GM23338 (cell line): ENCODE data around the gene NXPH3. TPM values are rescaled to one million over a fixed set of nuclear protein-coding genes. Genes with fewer than 3 reads are reported as not detected.

Source experiments
- ATAC-seq: fragments of 200-7000 bp; cut with Tn5 transposase; 3 replicates; pipeline ENCODE4 v1.9.1; 2020
- DNase-seq: peaks from one replicate; pipeline ENCODE4 v3.0.0-alpha.2; 2015; ENCODE audit warnings: low spot score
- H2AFZ ChIP-seq: fragments of 200-600 bp; sonication (generic); 2 replicates; pipeline ENCODE4 v1.8.0; 2016; ENCODE audit warnings: antibody characterized with exemption, mild to moderate bottlenecking, moderate library complexity
- H3F3A ChIP-seq: fragments of 200-600 bp; sonication (generic); replicated peaks from 2 replicates; pipeline ENCODE4 v1.8.0; 2017; ENCODE audit warnings: antibody characterized with exemption, mixed run types, low read depth
- H3K27ac ChIP-seq: fragments of 200-600 bp; sonication (generic); 2 replicates; pipeline ENCODE4 v1.6.1; 2016; ENCODE audit warnings: low read depth
- H3K27me3 ChIP-seq: fragments of 200-600 bp; sonication (generic); 2 replicates; pipeline ENCODE4 v1.8.0; 2016; ENCODE audit warnings: mild to moderate bottlenecking, mixed run types, moderate library complexity; ENCODE audit not compliant: insufficient read depth
- H3K36me3 ChIP-seq: fragments of 200-600 bp; sonication (generic); 2 replicates; pipeline ENCODE4 v1.8.0; 2016; ENCODE audit warnings: mild to moderate bottlenecking; ENCODE audit not compliant: insufficient read depth
- H3K4me1 ChIP-seq: fragments of 200-600 bp; sonication (generic); 2 replicates; pipeline ENCODE4 v1.8.0; 2016; ENCODE audit warnings: mild to moderate bottlenecking, moderate library complexity; ENCODE audit not compliant: insufficient read depth
- H3K4me2 ChIP-seq: fragments of 200-600 bp; sonication (generic); 2 replicates; pipeline ENCODE4 v1.7.1; 2017; ENCODE audit warnings: mixed run types
- H3K4me3 ChIP-seq: fragments of 200-600 bp; sonication (generic); 2 replicates; pipeline ENCODE4 v1.6.1; 2016; ENCODE audit warnings: mixed run types
- H3K79me2 ChIP-seq: fragments of 200-600 bp; sonication (generic); replicated peaks from 2 replicates; pipeline ENCODE4 v1.8.0; 2017; ENCODE audit warnings: mild to moderate bottlenecking; ENCODE audit not compliant: insufficient read depth
- H3K9me2 ChIP-seq: fragments of 200-600 bp; sonication (generic); 2 replicates; pipeline ENCODE4 v1.8.0; 2017; ENCODE audit not compliant: insufficient read depth
- H4K20me1 ChIP-seq: fragments of 200-600 bp; sonication (generic); replicated peaks from 2 replicates; pipeline ENCODE4 v1.8.0; 2017; ENCODE audit warnings: mild to moderate bottlenecking; ENCODE audit not compliant: insufficient read depth
- H3K27ac Mint-ChIP-seq: 2 replicates; pipeline ENCODE4 v1.8.0; 2020; ENCODE audit warnings: inconsistent platforms, mild to moderate bottlenecking, moderate library complexity, mixed read lengths
- H3K27me3 Mint-ChIP-seq: 3 replicates; pipeline ENCODE4 v1.8.0; 2022; ENCODE audit warnings: low read depth, mild to moderate bottlenecking, moderate library complexity, mixed read lengths, inconsistent platforms; ENCODE audit not compliant: insufficient read depth, poor library complexity
- H3K36me3 Mint-ChIP-seq: 3 replicates; pipeline ENCODE4 v1.8.0; 2021; ENCODE audit warnings: low read depth, mild to moderate bottlenecking, inconsistent platforms, moderate library complexity, mixed read lengths
- H3K4me1 Mint-ChIP-seq: 3 replicates; pipeline ENCODE4 v1.8.0; 2020; ENCODE audit warnings: mild to moderate bottlenecking, inconsistent platforms, mixed read lengths
- H3K4me3 Mint-ChIP-seq: 3 replicates; pipeline ENCODE4 v1.8.0; 2021; ENCODE audit warnings: moderate library complexity, mild to moderate bottlenecking, inconsistent platforms, mixed read lengths
- H3K9me3 Mint-ChIP-seq: 3 replicates; pipeline ENCODE4 v1.8.0; 2020; ENCODE audit warnings: moderate library complexity, mild to moderate bottlenecking, inconsistent platforms, mixed read lengths
- CREB1 ChIP-seq: fragments of 250-450 bp; sonication (Bioruptor Pico); IDR thresholded peaks from 2 replicates; pipeline ENCODE4 v1.5.0; 2020; ENCODE audit warnings: low read depth, mild to moderate bottlenecking, moderate library complexity
- EZH2 ChIP-seq: fragments of 200-600 bp; sonication (generic); IDR thresholded peaks from one replicate; pipeline ENCODE4 v1.8.0; 2017; ENCODE audit warnings: antibody characterized with exemption, mild to moderate bottlenecking, low read depth; ENCODE audit not compliant: unreplicated experiment
- JUNB ChIP-seq: IDR thresholded peaks from one replicate; pipeline ENCODE4 v1.6.1; 2016; ENCODE audit warnings: antibody characterized with exemption; ENCODE audit not compliant: unreplicated experiment
- NANOG ChIP-seq: IDR thresholded peaks from 2 replicates; pipeline ENCODE4 v1.6.1; 2016; ENCODE audit warnings: antibody characterized with exemption, borderline replicate concordance
- POLR2AphosphoS5 ChIP-seq: IDR thresholded peaks from 2 replicates; pipeline ENCODE4 v1.6.1; 2016; ENCODE audit warnings: antibody characterized with exemption, low read depth
- STAT1 ChIP-seq: IDR thresholded peaks from one replicate; pipeline ENCODE4 v1.6.1; 2016; ENCODE audit warnings: antibody characterized with exemption; ENCODE audit not compliant: unreplicated experiment
- ZNF114 ChIP-seq: fragments of 250-450 bp; sonication (Bioruptor Pico); IDR thresholded peaks from 2 replicates; pipeline ENCODE4 v1.5.0; 2020; ENCODE audit warnings: mild to moderate bottlenecking, moderate library complexity
- ZNF462 ChIP-seq: fragments of 250-450 bp; sonication (Bioruptor Pico); IDR thresholded peaks from 2 replicates; pipeline ENCODE4 v1.5.0; 2020; ENCODE audit warnings: mild to moderate bottlenecking, moderate library complexity
- polyA plus RNA-seq: library from polyadenylated mRNA; unstranded; fragments of >200 nt; fragmentation: Nextera tagmentation; extraction: Ambion mirVana; gene quantifications from 2 replicates; pipeline ENCODE4 v1.2.1, GENCODE V29; 2016
- total RNA-seq: library from RNA; depleted of rRNA; stranded (reverse); fragments of >200 nt; shearing (Covaris generic); gene quantifications from 2 replicates; pipeline ENCODE4 v1.2.3, GENCODE V29; 2014

NXPH3 gene
- total and polyA plus RNA-seq, 2 experiments from 2014 or later, result 0.23 to 2.7 TPM

DNA sequence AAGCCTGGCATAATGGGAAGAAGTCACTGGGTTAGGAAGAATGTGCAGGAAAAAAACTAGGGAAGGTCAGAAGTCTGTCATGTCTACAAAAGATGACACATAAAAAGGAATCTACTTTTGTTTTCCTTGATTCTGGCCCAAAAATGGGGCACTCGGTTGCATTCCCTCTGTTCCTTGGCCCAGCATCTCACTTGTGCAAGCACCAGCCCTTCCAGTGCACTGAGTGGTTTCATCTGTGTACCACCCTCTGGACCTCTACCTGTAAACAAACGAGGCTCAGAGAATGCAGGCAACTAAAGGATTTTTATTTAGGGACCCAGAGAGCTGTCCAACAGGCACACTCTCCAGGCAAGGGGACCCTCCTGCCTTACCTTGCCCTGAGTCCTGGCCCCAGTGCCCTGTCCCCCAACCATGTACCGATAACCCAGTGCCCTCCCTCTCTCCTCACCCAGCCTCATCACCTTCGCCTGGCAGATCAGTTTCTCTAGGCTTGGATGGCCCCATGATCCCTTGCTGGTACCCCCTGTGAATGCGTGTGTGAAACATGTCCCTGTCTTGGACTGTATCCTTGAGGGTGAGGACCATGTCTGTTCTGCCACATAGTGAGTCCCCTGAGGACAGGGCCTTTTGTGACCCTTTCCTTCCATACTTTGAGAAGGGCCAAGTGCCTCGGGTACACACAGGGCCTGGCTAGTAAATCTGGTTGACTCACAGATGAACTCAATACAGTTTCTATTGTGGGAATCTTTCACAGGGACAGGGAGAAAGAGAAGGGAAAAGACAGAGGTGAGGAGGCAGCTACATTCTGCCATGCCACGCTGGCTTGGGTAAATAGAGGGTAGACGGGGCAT, 13.3 kb downstream of the NXPH3 start:
- no peak for TF ChIP-seq JUNB
- no peak for TF ChIP-seq NANOG
- TF ChIP-seq ZNF114 (CRISPR knock-in tag), result no peak
- no peak for TF ChIP-seq POLR2AphosphoS5
- TF ChIP-seq ZNF462 (CRISPR knock-in tag), result no peak
- no peaks in the 10 kb centered on the region for H3K9me3 Mint-ChIP-seq
- H3K4me3 ChIP-seq, result no peak overlapping the region
- no peak overlapping the region for H2AFZ ChIP-seq
- no peaks in the 10 kb centered on the region for H3K36me3 ChIP-seq
- H3K36me3 Mint-ChIP-seq, result no peaks in the 10 kb centered on the region; the same call in 2 of the 3 replicates
- no peak overlapping the region for H3K27ac ChIP-seq
- no peaks in the 10 kb centered on the region for H3K4me1 ChIP-seq
- no peaks in the 10 kb centered on the region; the same call in 1 of the 2 replicates for H4K20me1 ChIP-seq
- H3F3A ChIP-seq, result 0 out of 2 replicates have a peak, but pooled peaks cover 3% of the 10 kb centered on the region
- ATAC-seq (no peak), DNase-seq (no peak)
- no peaks in the 10 kb centered on the region for H3K9me2 ChIP-seq
- no peak overlapping the region for H3K4me2 ChIP-seq
- peaks cover 9% of the 10 kb centered on the region for H3K27me3 Mint-ChIP-seq
- no peaks in the 10 kb centered on the region for H3K79me2 ChIP-seq
- H3K27me3 ChIP-seq, result no peaks in the 10 kb centered on the region
- H3K4me1 Mint-ChIP-seq, result peaks cover 11% of the 10 kb centered on the region; the same call in 2 of the 3 replicates
- no peak overlapping the region; the same call in 1 of the 2 replicates for H3K27ac Mint-ChIP-seq
- H3K4me3 Mint-ChIP-seq, result no peak overlapping the region

- no peak overlapping the region for H3K4me3 ChIP-seq
- DNase-seq, result no peak
- H4K20me1 ChIP-seq, result no peaks in the 10 kb centered on the region; the same call in 1 of the 2 replicates
- no peaks in the 10 kb centered on the region for H3K9me2 ChIP-seq
- H3K4me3 Mint-ChIP-seq, result no peak overlapping the region
- no peak overlapping the region for H3K27ac ChIP-seq
- no peak overlapping the region for H3K27ac Mint-ChIP-seq
- TF ChIP-seq STAT1 (no peak), CREB1 (CRISPR knock-in tag) (no peak), POLR2AphosphoS5 (no peak), NANOG (no peak), EZH2 (no peak)
- no peak overlapping the region for H2AFZ ChIP-seq
- no peaks in the 10 kb centered on the region for H3K36me3 ChIP-seq
- H3K36me3 Mint-ChIP-seq, result no peaks in the 10 kb centered on the region; the same call in 2 of the 3 replicates
- peaks cover 11% of the 10 kb centered on the region; the same call in 2 of the 3 replicates for H3K4me1 Mint-ChIP-seq
- H3K4me1 ChIP-seq, result no peaks in the 10 kb centered on the region
- H3K27me3 Mint-ChIP-seq, result peaks cover 9% of the 10 kb centered on the region
- H3K27me3 ChIP-seq, result no peaks in the 10 kb centered on the region
- no peaks in the 10 kb centered on the region for H3K79me2 ChIP-seq
- H3K9me3 Mint-ChIP-seq, result no peaks in the 10 kb centered on the region; the same call in 2 of the 3 replicates
- H3F3A ChIP-seq, result 0 out of 2 replicates have a peak, but pooled peaks cover 3% of the 10 kb centered on the region
- H3K4me2 ChIP-seq, result no peak overlapping the region
- no peak for ATAC-seq
Measured at GRCh38 chr17:49589577-49589927, 13.9 kb downstream of the NXPH3 start.
